GM19351 (cell line): Measurements from ENCODE around the gene RBM28.

Experiments used
- ATAC-seq: cut with Tn5 transposase; IDR thresholded peaks from one replicate; pipeline ENCODE4 v1.9.1; 2021; ENCODE audit warnings: mild to moderate bottlenecking, moderate library complexity; ENCODE audit not compliant: unreplicated experiment

Gene RBM28

DNA sequence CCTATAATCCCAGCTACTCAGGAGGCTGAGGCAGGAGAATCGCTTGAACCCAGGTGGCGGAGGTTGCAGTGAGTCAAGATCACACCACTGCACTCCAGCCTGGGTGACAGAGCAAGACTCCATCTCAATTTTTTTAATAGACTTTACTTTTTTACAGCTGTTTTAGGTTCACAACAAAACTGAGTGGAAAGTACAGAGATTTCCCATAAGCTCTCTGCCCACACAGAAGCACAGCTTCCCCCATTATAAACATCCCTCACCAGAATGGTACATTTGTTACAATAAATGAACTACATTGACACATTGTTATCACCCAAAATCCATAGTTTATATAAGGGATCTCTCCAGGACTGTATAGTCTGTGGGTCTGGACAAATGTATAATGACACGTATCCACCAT lies 32.4 kb upstream of the RBM28 start:
- no peak for ATAC-seq

DNA sequence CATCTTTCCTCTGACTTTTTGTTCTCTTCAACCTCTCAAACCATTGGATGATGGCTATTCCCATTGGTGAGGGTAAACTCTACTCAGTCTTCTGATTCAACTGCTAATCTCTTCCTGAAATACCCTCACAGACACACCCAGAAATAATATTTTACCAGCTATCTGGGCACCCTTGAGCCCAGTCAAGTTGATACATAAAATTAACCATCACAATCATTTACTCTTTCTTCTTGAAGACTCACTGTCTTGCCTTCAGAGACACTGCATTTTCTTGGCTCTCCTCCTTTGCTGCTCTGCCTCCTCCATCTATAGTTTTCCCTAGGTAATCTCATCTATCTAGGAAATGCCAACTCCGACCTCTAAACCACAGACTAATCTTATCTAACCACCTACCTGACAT lies 30.3 kb upstream of the RBM28 start:
- ATAC-seq, result no peak

DNA sequence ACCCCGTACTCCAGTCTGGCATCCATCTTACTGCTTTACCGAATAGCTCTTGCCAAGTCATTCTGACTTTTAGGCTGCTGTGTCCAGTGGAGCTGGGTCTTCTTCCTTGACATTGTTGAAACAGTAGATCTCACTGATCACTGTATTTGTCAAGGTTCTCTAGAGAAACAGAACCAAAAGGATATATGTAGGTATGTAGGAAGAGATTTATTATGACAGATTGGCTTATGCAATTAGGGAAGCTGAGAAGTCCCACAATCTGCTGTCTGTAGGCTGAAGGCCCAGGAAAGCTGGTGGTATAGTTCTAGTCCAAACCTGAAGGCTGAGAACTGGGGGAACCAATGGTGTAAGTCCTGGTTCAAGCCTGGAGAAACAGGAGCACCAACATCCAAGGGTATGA lies 29.9 kb upstream of the RBM28 start:
- no peak for ATAC-seq

DNA sequence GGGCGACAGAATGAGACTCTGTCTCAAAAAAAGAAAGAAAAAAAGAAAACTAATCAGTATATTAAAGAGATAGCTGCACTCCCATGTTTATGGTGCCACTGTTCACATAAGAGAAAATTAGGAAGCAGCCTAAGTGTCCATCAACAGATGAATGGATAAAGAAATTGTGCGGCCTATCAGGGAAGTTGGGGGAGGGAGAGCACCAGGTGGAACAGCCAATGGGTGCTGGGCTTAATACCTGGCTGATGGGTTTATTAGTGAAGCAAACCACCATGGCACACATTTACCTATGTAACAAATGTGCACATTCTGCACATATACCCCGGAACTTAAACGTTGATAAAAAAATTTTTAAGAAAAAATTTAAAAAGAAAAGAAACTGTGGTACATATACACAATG lies 26.8 kb upstream of the RBM28 start:
- no peak for ATAC-seq

DNA sequence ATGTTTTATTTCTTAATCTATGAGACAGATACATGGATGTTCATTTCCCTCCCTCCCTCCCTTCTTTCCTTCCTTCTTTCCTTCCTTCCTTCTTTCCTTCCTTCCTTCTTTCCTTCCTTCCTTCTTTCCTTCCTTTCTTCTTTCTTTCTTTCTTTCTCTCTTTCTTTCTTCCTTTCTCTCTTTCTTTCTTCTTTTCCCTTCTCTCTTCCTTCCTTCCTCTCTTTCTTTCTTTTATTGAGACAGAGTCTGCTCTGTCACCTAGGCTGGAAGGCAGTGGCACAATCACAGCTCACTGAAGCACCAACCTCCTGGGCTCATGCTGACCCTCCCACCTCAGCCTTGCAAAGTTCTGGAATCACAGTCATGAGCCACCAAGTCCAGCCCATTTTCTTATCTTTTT lies 23.3 kb upstream of the RBM28 start:
- no peak for ATAC-seq

DNA sequence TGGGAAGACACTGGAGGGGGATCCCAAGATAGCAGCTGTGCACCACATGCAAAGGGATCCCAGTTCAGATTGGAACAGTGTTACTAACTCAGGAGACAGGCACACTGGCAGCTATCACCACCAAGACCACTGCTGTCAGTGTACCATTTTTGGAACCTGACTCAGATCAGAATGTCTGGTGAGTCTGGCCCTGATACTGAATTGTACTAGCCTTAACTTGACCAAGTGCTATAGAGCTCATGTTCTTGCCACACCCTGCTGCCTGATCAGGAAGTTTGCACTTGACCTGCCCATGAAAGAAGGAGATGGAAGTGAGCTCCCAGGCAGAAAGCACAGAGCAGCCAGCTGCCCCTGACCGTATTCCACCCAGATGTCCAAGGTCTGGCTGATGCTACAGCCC lies 22.6 kb upstream of the RBM28 start:
- no peak for ATAC-seq

DNA sequence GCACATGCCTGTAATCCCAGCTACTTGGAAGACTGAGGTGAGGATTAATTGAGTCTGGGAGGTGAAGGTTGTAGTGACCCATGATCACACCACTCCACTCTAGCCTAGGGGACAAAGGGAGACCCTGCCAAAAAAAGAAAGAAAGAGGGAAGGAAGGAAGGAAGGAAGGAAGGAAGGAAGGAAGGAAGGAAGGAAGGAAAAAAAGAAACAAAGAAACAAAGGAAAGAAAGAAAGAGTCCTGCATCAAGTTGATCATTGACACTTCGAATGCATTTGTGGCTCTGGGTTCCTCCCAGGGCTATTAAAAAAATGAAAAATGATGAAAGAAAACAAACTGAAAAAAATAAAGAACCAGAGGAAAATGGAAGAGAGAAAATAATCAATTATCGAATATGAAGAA lies 21.7 kb upstream of the RBM28 start:
- no peak for ATAC-seq

DNA sequence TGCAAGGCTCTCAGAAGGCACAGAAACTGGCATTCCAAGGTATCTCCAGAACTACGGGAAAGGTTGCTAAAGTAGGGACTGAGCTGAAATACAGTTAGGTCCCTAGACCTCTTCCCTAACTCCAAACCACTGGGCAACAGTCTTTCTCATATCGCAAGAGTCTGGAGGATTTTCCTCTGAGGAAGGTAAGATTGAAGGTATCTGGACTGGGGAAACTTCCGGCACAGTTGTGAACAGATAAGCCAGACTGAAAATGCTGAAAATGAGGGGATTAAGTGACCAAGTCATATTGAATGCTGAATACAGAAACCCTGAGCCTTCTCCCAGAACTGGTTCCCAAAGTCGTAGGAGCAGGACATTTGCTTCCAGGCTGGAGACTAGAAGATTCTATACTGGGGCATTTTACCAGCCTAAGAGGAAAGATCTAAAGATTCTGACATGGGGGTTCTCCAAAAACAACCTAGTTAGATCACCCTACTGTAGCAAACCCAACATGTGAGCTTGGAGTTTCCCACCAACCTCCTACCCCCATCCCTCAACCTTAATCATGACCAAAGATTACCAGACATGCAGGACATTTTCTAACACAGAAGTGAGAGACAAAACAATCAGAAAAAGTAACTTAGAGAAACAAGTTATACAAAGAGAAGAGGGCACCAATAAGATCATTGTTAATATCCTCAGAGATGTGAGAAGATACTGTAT lies 20.6 kb upstream of the RBM28 start:
- ATAC-seq, result no peak

DNA sequence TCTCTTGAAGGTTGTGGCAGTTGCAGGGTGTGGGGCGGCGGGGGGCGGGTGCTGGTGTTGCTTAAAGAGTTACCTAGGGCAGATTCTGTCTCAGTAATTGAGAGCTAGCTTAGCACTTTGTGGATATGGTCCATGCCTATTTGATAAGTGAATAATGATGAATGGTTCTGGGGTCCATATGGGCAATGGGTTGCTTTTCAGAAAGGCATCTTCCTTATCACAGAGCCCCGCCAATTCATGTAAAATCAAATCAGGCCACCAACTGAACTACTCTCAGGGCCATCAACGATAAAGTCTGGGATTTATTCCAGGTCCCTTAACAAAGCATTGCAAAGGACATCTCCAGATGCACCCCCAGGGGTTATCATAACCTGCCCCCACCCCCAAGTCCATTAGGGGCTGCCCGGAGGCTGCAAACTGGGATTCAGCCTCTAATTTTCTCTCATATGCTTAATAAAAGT lies 19.6 kb upstream of the RBM28 start:
- no peak for ATAC-seq

DNA sequence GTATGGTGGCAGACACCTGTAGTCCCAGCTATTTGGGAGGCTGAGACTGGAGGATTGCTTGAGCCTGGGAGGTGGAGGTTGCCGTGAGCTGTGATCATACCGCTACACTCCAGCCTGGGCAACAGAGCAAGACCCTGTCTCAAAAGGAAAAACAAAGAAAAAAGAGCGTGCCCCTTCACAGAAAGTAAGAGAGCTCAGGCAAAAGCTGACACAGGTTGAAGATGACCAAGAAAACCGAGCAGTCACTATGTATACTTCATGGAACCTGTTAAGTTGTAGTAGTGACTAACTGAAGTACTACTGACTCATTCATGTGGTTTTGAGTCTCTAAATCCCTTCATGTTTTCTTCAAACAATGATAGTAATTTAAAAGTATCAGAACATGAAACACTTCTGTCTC lies 19.0 kb upstream of the RBM28 start:
- ATAC-seq, result no peak

DNA sequence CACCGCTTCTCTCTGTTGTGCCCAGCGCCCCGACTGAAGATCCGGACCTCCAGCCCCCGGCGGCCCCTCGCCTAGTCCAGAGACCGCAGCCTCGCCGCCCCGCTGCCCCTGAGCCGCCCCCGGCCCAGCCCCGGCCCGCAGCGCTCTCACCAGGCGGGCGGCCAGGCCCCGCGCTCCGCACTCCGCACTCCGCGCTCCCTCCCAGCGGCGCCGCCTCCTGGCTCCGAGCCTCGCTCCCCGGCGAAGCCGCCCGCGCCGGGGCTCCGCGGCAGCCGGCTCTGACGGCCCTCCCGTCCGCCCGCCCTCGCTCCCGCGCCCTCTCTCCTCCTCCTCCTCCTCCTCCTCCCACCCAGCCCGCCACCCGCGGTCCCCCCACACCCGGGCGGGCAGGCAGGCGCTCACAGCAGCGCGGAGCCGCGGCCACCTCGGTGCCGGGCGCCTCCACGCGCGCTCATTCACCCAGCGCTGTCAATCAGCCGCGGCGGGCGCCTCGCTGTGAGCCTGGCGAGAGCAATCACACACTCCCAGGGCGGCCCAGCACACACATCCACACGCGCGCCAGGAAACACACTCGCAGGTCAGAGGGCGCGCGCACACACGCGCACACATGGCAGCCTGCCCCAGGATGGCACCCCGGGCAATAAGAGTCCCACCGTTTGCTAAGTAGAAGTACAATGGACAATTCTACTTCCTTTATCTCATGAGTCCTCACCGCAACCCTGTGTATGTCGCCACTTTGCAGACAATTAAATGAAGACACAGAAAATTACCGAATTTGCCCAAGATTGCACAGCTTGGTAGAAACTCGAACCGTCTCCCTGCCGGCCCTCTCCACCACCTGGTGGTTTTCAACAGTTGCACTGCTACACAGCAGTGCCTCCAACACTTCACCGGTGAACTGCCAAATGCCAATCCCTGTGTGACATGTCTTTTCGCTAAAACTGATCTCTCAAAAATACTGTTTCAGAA lies 18.0 kb upstream of the RBM28 start, which contains the start of gene PRRT4:
Gene PRRT4, minus strand, starts transcription at position 280 of the 969 bp plus-strand sequence.
- no peak for ATAC-seq

DNA sequence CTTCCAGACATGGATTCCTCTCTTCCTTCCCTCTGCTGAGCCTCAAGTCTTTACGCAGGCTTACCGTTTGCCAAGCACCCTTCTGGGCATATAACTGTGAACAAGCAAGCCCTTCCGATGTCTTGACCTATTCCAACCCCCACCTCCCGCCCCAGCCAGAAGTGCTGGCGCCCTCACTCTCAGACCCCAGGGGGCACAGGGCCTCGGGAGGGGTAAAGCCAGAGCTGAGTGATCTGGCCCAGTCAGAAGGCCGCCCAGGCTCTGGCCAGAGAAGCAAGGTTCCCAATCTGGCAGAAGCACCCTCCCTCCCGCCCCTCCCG lies 16.6 kb upstream of the RBM28 start:
- no peak for ATAC-seq

DNA sequence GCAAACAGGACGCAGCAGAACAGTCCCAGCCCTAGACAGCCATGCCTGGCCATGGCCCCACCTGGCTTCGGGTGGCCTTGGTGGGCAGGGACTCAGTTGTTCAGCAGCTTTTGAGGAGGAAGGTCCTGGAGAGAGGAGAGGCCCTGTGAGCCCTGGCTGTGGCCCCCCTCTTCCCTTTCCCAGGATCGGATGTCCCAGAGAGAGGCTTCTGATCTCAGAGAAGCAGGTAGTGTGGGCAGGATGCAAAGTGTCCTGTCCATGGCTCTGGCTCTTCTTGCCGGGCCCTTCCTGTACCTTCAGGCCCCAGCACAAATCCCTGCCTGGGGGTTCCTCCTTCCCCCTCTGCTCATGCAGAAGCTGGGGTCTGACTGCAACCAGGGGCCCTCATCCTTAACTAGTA lies 16.2 kb upstream of the RBM28 start:
- ATAC-seq, result no peak

DNA sequence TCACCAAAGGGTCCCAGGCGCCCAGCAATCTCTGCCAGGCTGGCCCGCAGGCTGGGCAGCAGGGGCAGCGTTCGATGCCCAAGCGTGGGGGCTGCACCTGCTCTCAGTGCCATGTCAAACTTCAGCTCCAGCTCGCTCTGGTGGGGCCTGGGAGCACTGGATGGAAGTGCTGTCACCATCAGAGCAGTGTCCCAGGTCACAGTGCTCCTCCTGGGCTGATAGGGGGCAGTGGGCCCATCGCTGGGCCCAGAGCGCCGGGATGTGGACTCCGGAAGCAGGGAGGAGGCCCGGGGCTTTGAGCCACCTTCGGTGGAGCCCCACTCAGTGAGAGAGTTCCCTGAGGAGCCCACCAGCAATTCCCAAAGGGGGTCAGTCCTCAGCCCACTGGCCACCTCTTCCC lies 15.6 kb upstream of the RBM28 start:
- ATAC-seq, result no peak

DNA sequence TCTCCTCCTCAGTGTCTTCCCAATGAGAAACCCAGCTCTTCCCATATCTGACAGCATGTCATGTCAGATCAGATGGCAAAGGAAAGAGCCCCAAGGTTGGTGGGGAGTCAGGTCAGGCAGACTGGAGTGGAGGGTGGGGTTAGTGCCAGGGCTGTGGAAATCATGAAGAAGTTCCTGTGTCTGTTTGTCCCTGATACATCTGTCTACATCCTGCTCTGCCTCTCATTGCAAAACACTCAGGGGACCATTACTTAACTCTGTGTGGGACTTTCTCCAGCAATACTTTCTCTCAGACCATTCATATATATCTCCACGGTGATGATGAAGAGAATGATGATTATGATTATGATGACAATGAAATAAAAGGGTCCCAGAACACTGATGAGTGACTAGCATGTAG lies 14.5 kb upstream of the RBM28 start:
- no peak for ATAC-seq

DNA sequence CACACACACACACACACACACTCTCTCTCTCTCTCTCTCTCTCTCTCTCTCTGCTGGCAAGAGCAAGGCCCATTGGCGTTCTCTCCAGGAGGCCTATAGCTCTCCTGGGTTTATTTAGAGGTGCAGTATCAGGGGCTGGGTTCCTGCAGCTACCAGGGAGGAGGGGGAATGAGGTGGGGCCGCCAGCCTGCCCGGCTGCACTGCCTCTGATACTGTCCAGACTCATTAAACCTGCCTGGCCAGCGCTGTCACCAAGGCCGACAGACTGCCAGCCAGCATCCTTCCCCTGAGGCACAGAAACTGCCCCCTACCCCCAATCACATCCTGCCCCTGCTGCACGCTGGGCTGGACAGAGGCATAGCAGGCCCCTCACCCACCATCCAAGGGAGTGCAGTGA lies 13.5 kb upstream of the RBM28 start:
- no peak for ATAC-seq

DNA sequence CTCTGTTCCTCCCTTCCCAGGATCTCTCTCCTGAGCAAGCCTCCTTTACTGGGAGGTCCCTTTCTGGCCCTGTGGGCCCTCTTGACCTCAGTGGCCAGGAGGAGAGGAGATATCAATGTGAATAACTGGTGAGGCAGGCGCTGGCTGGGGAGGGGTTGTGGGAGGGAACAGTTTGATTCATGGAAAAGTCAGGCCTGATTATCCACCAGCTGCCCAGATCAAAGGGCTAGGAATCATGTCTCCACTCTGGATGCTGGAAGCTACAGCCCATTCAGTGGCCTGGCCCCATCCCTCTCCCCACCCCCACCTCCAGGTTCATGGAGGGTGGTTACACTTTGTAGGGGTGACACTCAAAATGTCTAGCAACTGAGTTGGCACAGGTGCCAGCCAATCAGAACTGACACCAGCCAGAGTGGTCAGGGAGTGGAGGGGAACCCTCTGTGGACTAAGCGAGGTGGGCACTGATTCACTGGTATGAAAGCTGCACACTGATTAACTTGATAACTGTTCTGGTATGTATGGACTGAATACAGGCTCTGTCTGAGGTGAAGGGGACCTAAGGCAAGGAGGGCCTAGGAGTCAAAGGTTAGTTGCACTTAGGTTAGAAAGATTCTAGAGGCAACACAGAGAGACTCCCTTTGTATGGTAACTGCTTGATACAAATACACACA lies 13.0 kb upstream of the RBM28 start:
- no peak for ATAC-seq

DNA sequence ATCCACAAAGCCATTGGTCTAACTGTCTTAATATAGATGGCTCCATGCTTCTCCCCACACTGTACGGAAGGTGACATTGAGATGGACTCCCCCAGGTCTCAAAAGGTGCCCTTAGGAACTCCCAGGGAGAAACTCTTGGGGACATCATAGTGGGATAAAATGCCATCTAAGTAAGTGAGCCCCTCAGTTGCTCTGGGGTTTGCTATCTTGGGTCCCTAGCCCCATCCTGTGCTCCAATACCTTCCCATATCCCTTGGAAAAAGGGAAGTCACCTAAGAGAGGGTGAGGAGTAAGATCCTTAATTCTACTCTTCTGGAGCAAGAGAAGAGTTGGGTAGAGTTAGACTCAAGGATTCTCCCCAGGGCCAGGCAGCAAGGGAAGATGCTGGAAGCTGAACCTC lies 9.9 kb upstream of the RBM28 start:
- no peak for ATAC-seq

DNA sequence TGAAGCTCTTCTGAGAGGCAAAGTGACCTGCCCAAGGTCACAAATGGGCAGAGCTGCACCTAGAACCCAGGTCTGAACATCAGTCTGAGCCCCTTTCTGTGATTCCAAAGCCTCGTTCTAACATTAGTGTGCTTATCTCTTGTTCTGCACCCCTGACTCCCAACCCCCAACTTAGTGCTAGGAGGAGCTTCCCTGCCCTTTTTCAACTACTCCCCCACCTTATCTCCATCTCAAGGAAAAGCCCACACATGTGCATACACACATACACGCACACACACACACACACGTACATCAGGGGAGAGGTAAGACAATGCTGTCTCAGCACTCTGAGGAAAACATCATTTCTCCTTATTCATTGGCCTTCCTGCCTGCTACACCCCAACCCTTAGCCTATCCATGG lies 9.5 kb upstream of the RBM28 start:
- no peak for ATAC-seq

DNA sequence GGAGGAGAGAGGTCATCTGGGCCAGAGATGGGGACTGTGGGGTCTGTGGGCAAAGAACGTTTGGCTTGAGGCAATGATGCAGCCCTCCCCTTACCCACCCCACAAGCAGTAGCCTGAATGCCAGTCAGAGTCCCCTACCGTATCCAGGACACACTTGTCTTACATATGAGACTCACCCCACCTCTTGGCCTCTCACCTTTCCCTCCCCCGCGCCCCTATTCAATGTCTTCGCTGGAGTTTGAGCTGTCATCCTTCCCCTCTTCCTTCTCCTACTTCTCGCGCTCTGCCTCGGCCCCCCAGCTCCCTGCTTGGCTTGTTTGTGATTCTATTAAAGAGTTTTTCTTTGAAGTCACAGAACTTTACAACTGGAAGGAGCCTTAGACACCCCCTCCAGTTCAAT lies 8.9 kb upstream of the RBM28 start:
- ATAC-seq, result no peak

DNA sequence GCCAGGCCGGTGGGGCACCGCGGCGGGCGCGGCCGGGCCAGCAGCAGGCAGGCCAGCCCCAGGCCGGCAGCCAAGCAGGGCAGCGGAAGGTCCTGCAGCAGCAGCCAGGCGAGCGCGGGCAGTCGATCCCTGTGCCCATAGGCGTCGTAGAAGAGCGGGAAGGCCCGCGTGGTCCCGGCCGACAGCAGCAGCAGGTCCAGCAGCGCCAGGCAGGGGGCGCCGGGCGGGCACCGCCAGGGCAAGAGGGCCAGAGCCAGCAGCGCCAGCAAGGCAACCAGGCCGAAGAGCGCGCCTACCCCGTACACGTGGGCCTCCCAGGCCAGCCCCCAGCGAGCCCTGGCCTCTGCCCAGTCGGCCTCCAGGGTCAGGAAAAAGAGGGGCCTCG lies 8.4 kb upstream of the RBM28 start:
- ATAC-seq, result no peak
